GM10266 (cell line): ENCODE measurements around the gene TMEM37.

Experiments
- DNase-seq: peaks from one replicate; pipeline ENCODE4 v3.0.0; 2012; ENCODE audit errors: extremely low spot score
- CTCF ChIP-seq: IDR thresholded peaks from 2 replicates; pipeline ENCODE4 v1.5.1; 2012; ENCODE audit warnings: mild to moderate bottlenecking, low read depth; ENCODE audit not compliant: control insufficient read depth, insufficient read depth; ENCODE audit errors: missing control alignments

The TMEM37 gene

DNA sequence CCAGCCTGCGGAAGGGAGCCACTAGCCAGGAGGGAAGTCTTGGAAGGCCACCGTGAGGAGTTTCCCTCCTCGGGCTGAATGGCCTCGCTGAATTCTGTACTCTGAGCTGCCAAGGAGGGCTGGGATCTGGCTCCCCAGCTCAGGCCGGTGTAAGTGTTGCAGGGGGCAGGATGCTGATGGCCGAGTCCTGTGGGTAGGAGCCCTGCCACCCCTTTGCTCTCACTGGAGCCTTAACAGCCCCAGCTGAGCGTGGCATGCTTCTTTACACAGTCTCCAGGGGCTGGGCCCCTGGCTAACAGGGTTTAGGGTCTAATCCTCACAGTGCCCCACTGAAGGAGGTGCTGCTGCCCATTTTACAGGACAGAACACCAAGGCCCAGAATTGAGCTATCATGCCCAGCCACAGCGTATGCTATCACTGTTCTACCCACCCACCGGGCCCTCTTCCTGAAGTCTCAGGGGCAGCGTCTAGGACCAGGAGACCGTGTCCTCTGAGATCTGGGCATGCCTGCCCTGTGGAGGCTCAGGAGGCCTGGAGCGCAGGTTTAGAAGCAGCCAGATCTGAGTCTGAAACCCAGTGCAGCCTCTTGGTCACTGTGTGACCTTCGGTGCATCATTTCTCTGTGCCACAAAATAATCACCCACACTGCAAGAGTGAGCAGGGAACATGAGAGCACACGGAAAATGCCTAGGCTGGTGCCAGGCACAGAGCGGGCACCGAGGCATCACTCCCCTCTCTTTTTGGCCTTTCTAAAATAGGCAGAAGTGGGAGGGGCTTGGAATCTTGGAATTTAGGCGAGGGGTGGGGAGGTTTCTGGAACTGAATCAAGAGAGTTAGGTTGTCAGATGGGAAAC lies 42.9 kb downstream of the TMEM37 start:
- DNase-seq, result no peak
- TF ChIP-seq CTCF, result no peak

DNA sequence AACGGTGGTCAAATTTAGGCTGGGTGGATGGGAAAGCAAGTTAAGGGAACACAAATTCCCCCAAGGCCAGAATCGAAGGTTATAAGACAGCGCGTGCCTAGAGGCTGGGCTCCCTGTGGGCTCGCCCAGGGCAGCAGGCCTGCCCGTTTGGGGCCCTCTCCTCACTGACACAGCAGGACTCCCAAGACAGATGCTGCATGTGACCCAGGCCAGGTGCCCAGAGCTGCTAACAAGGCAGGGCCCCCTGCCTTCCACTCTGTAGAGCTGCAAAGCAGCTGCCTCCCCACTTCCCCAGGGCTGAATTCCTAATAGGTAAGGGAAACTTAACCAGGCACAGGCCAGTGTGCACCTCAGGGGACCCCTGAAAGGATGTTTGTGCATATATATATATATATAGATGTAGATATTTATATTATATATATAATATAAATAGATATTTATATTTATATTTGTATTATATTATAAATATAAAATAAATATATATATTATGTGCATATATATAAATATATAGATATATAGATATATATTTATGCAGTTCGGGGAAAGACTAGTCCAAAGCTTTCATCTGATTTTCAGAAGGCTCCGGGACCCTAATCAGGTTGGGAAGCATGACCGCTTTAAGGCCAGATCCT lies 43.7 kb downstream of the TMEM37 start:
- no peak for DNase-seq
- no peak for TF ChIP-seq CTCF

- DNase-seq, result no peak
- no peak for TF ChIP-seq CTCF
Measured at GRCh38 chr2:119475857-119476244, 44.2 kb downstream of the TMEM37 start.

GRCh38 chr2:119476301-119477112 lies 44.9 kb downstream of the TMEM37 start:
- DNase-seq, result peak; percentile 72
- peak; percentile 95 for TF ChIP-seq CTCF

DNA sequence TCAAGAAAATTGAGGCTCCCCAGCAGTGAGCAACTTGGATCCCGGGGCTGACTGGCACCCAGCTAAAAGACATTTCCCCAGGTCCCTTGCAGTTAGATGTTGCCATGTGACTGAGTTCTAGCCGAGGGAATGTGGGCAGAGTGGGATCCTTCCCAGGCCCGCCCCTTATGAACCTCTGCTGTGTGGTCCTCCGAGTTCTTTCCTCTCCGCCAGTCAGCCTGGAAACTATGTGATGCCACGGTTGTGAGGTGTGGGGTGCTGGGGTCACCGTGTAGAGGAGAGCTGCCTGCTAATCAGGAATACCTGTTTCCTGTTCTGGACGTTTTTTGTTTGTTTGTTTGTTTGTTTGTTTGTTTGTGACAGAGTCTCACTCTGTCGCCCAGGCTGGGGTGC lies 45.5 kb downstream of the TMEM37 start:
- no peak for DNase-seq
- TF ChIP-seq CTCF, result no peak

- DNase-seq, result no peak
Measured at GRCh38 chr2:119478188-119478977, 46.7 kb downstream of the TMEM37 start.

More at GRCh38 chr2:119478188-119478977, 46.7 kb downstream of the TMEM37 start:
- TF ChIP-seq CTCF, result no peak
